Liver (tissue), 9 donors: Measurements from ENCODE around the gene RGS2. TPM values are rescaled to one million over a fixed set of nuclear protein-coding genes. Genes with fewer than 3 reads are reported as not detected.

ENCODE experiments used
- DNase-seq: peaks from one replicate; pipeline ENCODE4 v3.0.0-alpha.2; 2017; ENCODE audit warnings: low spot score
- H3K27ac ChIP-seq, 2 donors: one replicate each; pipeline ENCODE4 v1.7.0; 2013; ENCODE audit warnings: inconsistent platforms in 2 of 2, low read length in 2 of 2, control low read depth in 1 of 2, low read depth in 1 of 2, mild to moderate bottlenecking in 1 of 2
- H3K27me3 ChIP-seq, 4 donors: one replicate each; pipeline versions ENCODE4 v1.6.1 to v1.7.0; 2013; ENCODE audit warnings: low read length in 3 of 4, inconsistent platforms in 1 of 4, mild to moderate bottlenecking in 1 of 4, moderate library complexity in 1 of 4; ENCODE audit not compliant: control insufficient read depth in 4 of 4, insufficient read depth in 4 of 4
- H3K36me3 ChIP-seq, 4 donors: one replicate each; pipeline versions ENCODE4 v1.6.1 to v1.7.0; 2013; ENCODE audit warnings: low read length in 3 of 4, mild to moderate bottlenecking in 3 of 4, low read depth in 1 of 4, moderate library complexity in 1 of 4; ENCODE audit not compliant: control insufficient read depth in 4 of 4, insufficient read depth in 3 of 4
- H3K4me1 ChIP-seq, 4 donors: one replicate each; pipeline versions ENCODE4 v1.6.1 to v1.7.0; 2013; ENCODE audit warnings: low read length in 3 of 4, mild to moderate bottlenecking in 3 of 4, moderate library complexity in 1 of 4; ENCODE audit not compliant: control insufficient read depth in 4 of 4, insufficient read depth in 4 of 4
- H3K4me3 ChIP-seq, 3 donors: one replicate each; pipeline versions ENCODE4 v1.6.1 to v1.7.0; 2013; ENCODE audit warnings: low read length in 3 of 3, control low read depth in 1 of 3, low read depth in 1 of 3, mild to moderate bottlenecking in 1 of 3
- H3K9ac ChIP-seq, 2 donors: one replicate each; pipeline ENCODE4 v1.7.0; 2013; ENCODE audit warnings: low read length in 2 of 2, mild to moderate bottlenecking in 2 of 2, moderate library complexity in 2 of 2, control low read depth in 1 of 2, low read depth in 1 of 2
- H3K9me3 ChIP-seq, 4 donors: one replicate each; pipeline versions ENCODE4 v1.6.1 to v1.7.0; 2013; ENCODE audit warnings: low read length in 3 of 4; ENCODE audit not compliant: control insufficient read depth in 4 of 4
- ATF3 ChIP-seq: IDR thresholded peaks from 2 replicates; pipeline ENCODE4 v1.6.1; 2016; ENCODE audit warnings: antibody characterized with exemption
- CTCF ChIP-seq: fragments of 150-350 bp; IDR thresholded peaks from 2 replicates; pipeline ENCODE4 v1.5.1; 2017; ENCODE audit warnings: improper control_type of control experiment, low read depth, low read length; ENCODE audit not compliant: missing input control
- EGR1 ChIP-seq, 2 donors: IDR thresholded peaks; 2 replicates each; pipeline ENCODE4 v1.6.1; 2016 to 2018; ENCODE audit warnings: antibody characterized with exemption in 2 of 2, low read depth in 2 of 2
- FOXA1 ChIP-seq: IDR thresholded peaks from 2 replicates; pipeline ENCODE4 v1.6.1; 2016; ENCODE audit warnings: antibody characterized with exemption
- FOXA2 ChIP-seq: IDR thresholded peaks from 2 replicates; pipeline ENCODE4 v1.6.1; 2016; ENCODE audit warnings: antibody characterized with exemption
- GABPA ChIP-seq, 2 donors: IDR thresholded peaks in 1 of 2; conservative IDR thresholded peaks in 1 of 2; 2 replicates each; pipeline ENCODE4 v1.6.1; 2016; ENCODE audit warnings: antibody characterized with exemption in 2 of 2, mild to moderate bottlenecking in 1 of 2, moderate library complexity in 1 of 2
- HNF4A ChIP-seq, 2 donors: conservative IDR thresholded peaks; 2 replicates each; pipeline ENCODE4 v1.6.1; 2016; ENCODE audit warnings: antibody characterized with exemption in 2 of 2, mild to moderate bottlenecking in 2 of 2
- HNF4G ChIP-seq: IDR thresholded peaks from 2 replicates; pipeline ENCODE4 v1.6.1; 2016; ENCODE audit warnings: antibody characterized with exemption
- JUND ChIP-seq, 2 donors: IDR thresholded peaks; 2 replicates each; pipeline ENCODE4 v1.6.1; 2016; ENCODE audit warnings: antibody characterized with exemption in 2 of 2
- MAX ChIP-seq: IDR thresholded peaks from 2 replicates; pipeline ENCODE4 v1.6.1; 2016; ENCODE audit warnings: antibody characterized with exemption
- NR2F2 ChIP-seq: IDR thresholded peaks from 2 replicates; pipeline ENCODE4 v1.6.1; 2016; ENCODE audit warnings: antibody characterized with exemption
- RAD21 ChIP-seq, 2 donors: IDR thresholded peaks; 2 replicates each; pipeline ENCODE4 v1.6.1; 2016; ENCODE audit warnings: antibody characterized with exemption in 2 of 2, mild to moderate bottlenecking in 2 of 2
- REST ChIP-seq: IDR thresholded peaks from 2 replicates; pipeline ENCODE4 v1.6.1; 2016; ENCODE audit warnings: antibody characterized with exemption, mild to moderate bottlenecking
- RXRA ChIP-seq, 2 donors: IDR thresholded peaks; 2 replicates each; pipeline ENCODE4 v1.6.1; 2017 to 2018; ENCODE audit warnings: antibody characterized with exemption in 2 of 2, mild to moderate bottlenecking in 1 of 2
- SP1 ChIP-seq: IDR thresholded peaks from 2 replicates; pipeline ENCODE4 v1.6.1; 2018; ENCODE audit warnings: antibody characterized with exemption, mild to moderate bottlenecking
- TAF1 ChIP-seq: conservative IDR thresholded peaks from 2 replicates; pipeline ENCODE4 v1.6.1; 2016; ENCODE audit warnings: antibody characterized with exemption, mild to moderate bottlenecking
- YY1 ChIP-seq: IDR thresholded peaks from 2 replicates; pipeline ENCODE4 v1.6.1; 2016; ENCODE audit warnings: antibody characterized with exemption, mild to moderate bottlenecking
- ZBTB33 ChIP-seq: IDR thresholded peaks from 2 replicates; pipeline ENCODE4 v1.6.1; 2016; ENCODE audit warnings: antibody characterized with exemption
- WGBS: extraction: QIAGEN DNeasy Blood & Tissue Kit; methylation state at CpG from one replicate; pipeline ENCODE4 v1.1.7; 2013; 5-methylcytosine and 5-hydroxymethylcytosine counted together
- polyA plus RNA-seq, 2 donors: library from polyadenylated mRNA; stranded (reverse) in 1 of 2; unstranded in 1 of 2; fragments of 200-250 nt in 1 of 2; fragments of >200 nt in 1 of 2; fragmentation: Nextera tagmentation in 1 of 2; extraction: Ambion mirVana in 1 of 2; gene quantifications; one replicate each; pipeline versions ENCODE4 v1.2.1 to v1.2.3, GENCODE V29; 2013 to 2015
- total RNA-seq, 2 donors: library from RNA; depleted of rRNA; stranded (reverse); fragments of >200 nt; gene quantifications; one replicate each; pipeline ENCODE4 v1.2.3, GENCODE V29; 2014
- donor health status: healthy.
- donor health status: healthy.
- donor health status: healthy.
- donor health status: healthy.
- donor health status: healthy.

Gene RGS2
- total and polyA plus RNA-seq, 4 donors = 2.6 to 10.0 (median 4.4) TPM

- TF ChIP-seq MAX = no peak
- no peak for TF ChIP-seq JUND (IDR thresholded peaks at IDR 0.05)
- no peak for TF ChIP-seq RXRA (IDR thresholded peaks at IDR 0.05)
- TF ChIP-seq NR2F2 = no peak
- no peak for TF ChIP-seq YY1
- TF ChIP-seq FOXA2 = no peak
- no peak for TF ChIP-seq SP1
- TF ChIP-seq EGR1 (IDR thresholded peaks at IDR 0.05; ENCODE audit: low read depth in 2 of 2) = no peak
- no peak for TF ChIP-seq FOXA1
Measured at GRCh38 chr1:192849442-192849841, 40.6 kb downstream of the RGS2 start (continued).

GRCh38 chr1:192852001-192852947 lies 43.4 kb downstream of the RGS2 start:
- no peak overlapping the region for H3K9ac ChIP-seq
- DNase-seq = no peak
- H3K27ac ChIP-seq = no peak overlapping the region

More at GRCh38 chr1:192852001-192852947, 43.4 kb downstream of the RGS2 start:
- no peak for TF ChIP-seq RAD21 (IDR thresholded peaks at IDR 0.05)
- TF ChIP-seq MAX = no peak
- TF ChIP-seq GABPA (IDR thresholded peaks at IDR 0.05 in 1 of 2, conservative IDR thresholded peaks at IDR 0.05 in 1 of 2) = no peak
- TF ChIP-seq CTCF = no peak
- TF ChIP-seq YY1 = no peak
- TF ChIP-seq FOXA1 = no peak
- no peak for TF ChIP-seq HNF4A (conservative IDR thresholded peaks at IDR 0.05)
- TF ChIP-seq TAF1 = no peak
- no peak for TF ChIP-seq JUND (IDR thresholded peaks at IDR 0.05)
- TF ChIP-seq ATF3 = no peak
- TF ChIP-seq RXRA (IDR thresholded peaks at IDR 0.05) = no peak
- TF ChIP-seq ZBTB33 = no peak
- TF ChIP-seq NR2F2 = no peak
- TF ChIP-seq HNF4G = no peak
- no peak for TF ChIP-seq FOXA2
- TF ChIP-seq REST = no peak
- no peak for TF ChIP-seq EGR1 (IDR thresholded peaks at IDR 0.05; ENCODE audit: low read depth in 2 of 2)
- no peak for TF ChIP-seq SP1
- no peaks in the 10 kb centered on the region for H3K27me3 ChIP-seq
- no peaks in the 10 kb centered on the region for H3K36me3 ChIP-seq
- H3K9me3 ChIP-seq = no peaks in the 10 kb centered on the region
- H3K4me3 ChIP-seq = no peak overlapping the region
- no peaks in the 10 kb centered on the region for H3K4me1 ChIP-seq
- WGBS = 70% methylated on average over 1 of the region's 1 CpG
